Lower lobe of right lung (tissue), 2 donors: Measurements from ENCODE around the gene VAPA. TPM values are rescaled to one million over a fixed set of nuclear protein-coding genes. Genes with fewer than 3 reads are reported as not detected.
A peak's percentile ranks its signal among the peaks of the same experiment; 100 is the strongest.

Experiments used
- ATAC-seq, 2 donors: fragments of 200-7000 bp; cut with Tn5 transposase; one replicate each; pipeline ENCODE4 v1.9.1; 2020 to 2022; ENCODE audit warnings: mild to moderate bottlenecking in 2 of 2, moderate library complexity in 2 of 2
- DNase-seq: peaks from one replicate; pipeline ENCODE4 v3.0.0-alpha.2; 2020
- H3K27ac ChIP-seq: fragments of 200-600 bp; one replicate; pipeline ENCODE4 v1.8.0; 2022
- H3K27me3 ChIP-seq: fragments of 200-600 bp; one replicate; pipeline ENCODE4 v1.8.0; 2022; ENCODE audit warnings: low read depth
- H3K36me3 ChIP-seq: fragments of 200-600 bp; one replicate; pipeline ENCODE4 v1.8.0; 2022; ENCODE audit warnings: mild to moderate bottlenecking
- H3K4me1 ChIP-seq: fragments of 200-600 bp; one replicate; pipeline ENCODE4 v1.8.0; 2022
- H3K4me3 ChIP-seq: fragments of 200-600 bp; one replicate; pipeline ENCODE4 v1.8.0; 2022; ENCODE audit warnings: mild to moderate bottlenecking
- H3K9me3 ChIP-seq: fragments of 200-600 bp; one replicate; pipeline ENCODE4 v1.8.0; 2022
- CTCF ChIP-seq: fragments of 200-600 bp; IDR thresholded peaks from one replicate; pipeline ENCODE4 v1.8.0; 2022; ENCODE audit warnings: antibody characterized with exemption, mild to moderate bottlenecking
- intact Hi-C: fragments of 100-400 bp; cut with DNase I; formaldehyde crosslinking; loops from one replicate; pipeline ENCODE4 v1.11.0; 2022
- total RNA-seq: library from RNA; stranded (reverse); fragmentation: NEBNext Ultra II Directional; extraction: Animal tissue kit (Norgen Biotek cat#: 25700); gene quantifications from one replicate; pipeline ENCODE4 v1.2.1, GENCODE V29; 2021
- donor health status: DM: no; HTN: yes; CAD: no; lungs with severe emphysema.

The VAPA gene
- total RNA-seq, 1 donor from 2014 or later = 235 TPM

GRCh38 chr18:9928646-9929259 is 14.9 kb downstream of the VAPA start:
- no peak for TF ChIP-seq CTCF
- no peak for DNase-seq
- ATAC-seq = peak in 1 of 2 donors; percentile 59
- no peaks in the 10 kb centered on the region for H3K9me3 ChIP-seq
- no peak overlapping the region for H3K27ac ChIP-seq
- H3K4me1 ChIP-seq = peaks cover 87% of the 10 kb centered on the region
- H3K4me3 ChIP-seq = no peak overlapping the region
- intact Hi-C loops = no loop called here
- H3K27me3 ChIP-seq = no peaks in the 10 kb centered on the region
- peaks cover 19% of the 10 kb centered on the region for H3K36me3 ChIP-seq

- Histone ChIP-seq H3K36me3 (peaks cover 31% of the 10 kb centered on the region), H3K27ac (no peak overlapping the region), H3K27me3 (no peaks in the 10 kb centered on the region), H3K9me3 (no peaks in the 10 kb centered on the region), H3K4me1 (peaks cover 70% of the 10 kb centered on the region), H3K4me3 (no peak overlapping the region)
- no peak for DNase-seq
- no peak for ATAC-seq
- intact Hi-C loops = no loop called here
- TF ChIP-seq CTCF = no peak
Observed at GRCh38 chr18:9930299-9930884, 16.6 kb downstream of the VAPA start.

- TF ChIP-seq CTCF = no peak
- intact Hi-C loops = no loop called here
- DNase-seq (no peak), ATAC-seq (no peak)
- Histone ChIP-seq H3K4me3 (no peak overlapping the region), H3K27me3 (no peaks in the 10 kb centered on the region), H3K9me3 (no peaks in the 10 kb centered on the region), H3K27ac (no peak overlapping the region), H3K4me1 (peaks cover 63% of the 10 kb centered on the region), H3K36me3 (peaks cover 35% of the 10 kb centered on the region)
Observed at GRCh38 chr18:9931146-9931545, 17.3 kb downstream of the VAPA start.

- H3K4me1 ChIP-seq = peaks cover 57% of the 10 kb centered on the region
- DNase-seq (no peak), ATAC-seq (no peak)
- H3K4me3 ChIP-seq = no peak overlapping the region
- no peak for TF ChIP-seq CTCF
- H3K27ac ChIP-seq = no peak overlapping the region
- H3K27me3 ChIP-seq = no peaks in the 10 kb centered on the region
- H3K36me3 ChIP-seq = peaks cover 41% of the 10 kb centered on the region
- intact Hi-C loops = no loop called here
- H3K9me3 ChIP-seq = no peaks in the 10 kb centered on the region
Observed at GRCh38 chr18:9931678-9932077, 17.9 kb downstream of the VAPA start.

- H3K36me3 ChIP-seq = peaks cover 62% of the 10 kb centered on the region
- TF ChIP-seq CTCF = no peak
- peaks cover 36% of the 10 kb centered on the region for H3K4me1 ChIP-seq
- no peaks in the 10 kb centered on the region for H3K27me3 ChIP-seq
- DNase-seq (no peak), ATAC-seq (peak in 1 of 2 donors; percentile 17)
- intact Hi-C loops = no loop called here
- H3K4me3 ChIP-seq = no peak overlapping the region
- H3K27ac ChIP-seq = no peak overlapping the region
- no peaks in the 10 kb centered on the region for H3K9me3 ChIP-seq
Observed at GRCh38 chr18:9933865-9934264, 20.0 kb downstream of the VAPA start.
